Caco-2 (cell line): ENCODE data around the gene HNRNPA2B1. TPM values are rescaled to one million over a fixed set of nuclear protein-coding genes. Genes with fewer than 3 reads are reported as not detected.

Experiments used
- BruUV-seq: library from RNA; stranded (reverse); fragments of 400-500 nt; replicated peaks from 2 replicates; lab custom pipeline; 2021; lab: Mats Ljungman, UMichigan
- CTCF ChIA-PET: fragments of 300-600 bp; sonication (Branson Sonifier 250); formaldehyde crosslinking; loops from one replicate; lab custom pipeline; 2022; ENCODE audit warnings: antibody characterized with exemption; lab: Charles Lee
- POLR2A ChIA-PET: fragments of 300-600 bp; sonication (Branson Sonifier 250); formaldehyde crosslinking; loops from one replicate; lab custom pipeline; 2022; ENCODE audit warnings: antibody characterized with exemption; lab: Charles Lee
- DNase-seq, 2 experiments: peaks; one replicate each; pipeline versions ENCODE4 v3.0.0 to v3.0.0-alpha.2; 2020 to 2022
- H3K27me3 ChIP-seq: replicated peaks from 2 replicates; pipeline ENCODE4 v1.6.0; 2011; ENCODE audit warnings: low read length; ENCODE audit not compliant: control insufficient read depth, insufficient read depth
- H3K36me3 ChIP-seq: 2 replicates; pipeline ENCODE4 v1.5.1; 2011; ENCODE audit warnings: low read length; ENCODE audit not compliant: control insufficient read depth, insufficient read depth
- H3K4me1 ChIP-seq: fragments of 250-450 bp; sonication (Bioruptor Pico); 2 replicates; pipeline ENCODE4 v1.5.1; 2020; ENCODE audit warnings: mild to moderate bottlenecking
- H3K4me3 ChIP-seq: 2 replicates; pipeline ENCODE4 v1.5.1; 2011; ENCODE audit warnings: low read depth, mild to moderate bottlenecking, control low read depth, low read length
- H3K9me3 ChIP-seq: fragments of 250-450 bp; sonication (Bioruptor Pico); 2 replicates; pipeline ENCODE4 v1.5.1; 2020; ENCODE audit warnings: mild to moderate bottlenecking, moderate library complexity
- H3K27ac Mint-ChIP-seq: one replicate; pipeline ENCODE4 v1.8.0; 2022; ENCODE audit warnings: mixed read lengths; ENCODE audit not compliant: unreplicated experiment
- H3K27me3 Mint-ChIP-seq: one replicate; pipeline ENCODE4 v1.8.0; 2022; ENCODE audit warnings: mixed read lengths; ENCODE audit not compliant: insufficient read depth, unreplicated experiment
- H3K36me3 Mint-ChIP-seq: one replicate; pipeline ENCODE4 v1.8.0; 2022; ENCODE audit warnings: mild to moderate bottlenecking, mixed read lengths; ENCODE audit not compliant: insufficient read depth, unreplicated experiment
- H3K4me1 Mint-ChIP-seq: one replicate; pipeline ENCODE4 v1.8.0; 2022; ENCODE audit warnings: low read depth, mixed read lengths; ENCODE audit not compliant: unreplicated experiment
- H3K4me3 Mint-ChIP-seq: one replicate; pipeline ENCODE4 v1.8.0; 2022; ENCODE audit warnings: mild to moderate bottlenecking, moderate library complexity, mixed read lengths; ENCODE audit not compliant: unreplicated experiment
- H3K9me3 Mint-ChIP-seq: one replicate; pipeline ENCODE4 v1.8.0; 2022; ENCODE audit warnings: mixed read lengths; ENCODE audit not compliant: unreplicated experiment
- intact Hi-C: fragments of 100-400 bp; cut with micrococcal nuclease; formaldehyde crosslinking; loops from one replicate; pipeline ENCODE4 v1.10.0; 2022; ENCODE audit not compliant: unreplicated experiment
- total RNA-seq: library from RNA; stranded (reverse); gene quantifications from 2 replicates; pipeline ENCODE4 v1.2.3, GENCODE V29; 2022
- TF ChIP-seq, protein P1 (sequence below), 2 experiments: fragments of 200-600 bp in 1 of 2; IDR thresholded peaks; 1 replicate in 1 of 2; 2 replicates in 1 of 2; pipeline versions ENCODE4 v1.5.1 to v1.8.0; 2011 to 2022; ENCODE audit warnings: antibody characterized with exemption in 1 of 2, control low read depth in 1 of 2, inconsistent platforms in 1 of 2, low read depth in 1 of 2, low read length in 1 of 2, mild to moderate bottlenecking in 1 of 2, moderate library complexity in 1 of 2; ENCODE audit not compliant: insufficient read depth in 1 of 2, severe bottlenecking in 1 of 2, unreplicated experiment in 1 of 2

HNRNPA2B1 gene
- total RNA-seq, 1 experiment from 2014 or later = 799 TPM

DNA sequence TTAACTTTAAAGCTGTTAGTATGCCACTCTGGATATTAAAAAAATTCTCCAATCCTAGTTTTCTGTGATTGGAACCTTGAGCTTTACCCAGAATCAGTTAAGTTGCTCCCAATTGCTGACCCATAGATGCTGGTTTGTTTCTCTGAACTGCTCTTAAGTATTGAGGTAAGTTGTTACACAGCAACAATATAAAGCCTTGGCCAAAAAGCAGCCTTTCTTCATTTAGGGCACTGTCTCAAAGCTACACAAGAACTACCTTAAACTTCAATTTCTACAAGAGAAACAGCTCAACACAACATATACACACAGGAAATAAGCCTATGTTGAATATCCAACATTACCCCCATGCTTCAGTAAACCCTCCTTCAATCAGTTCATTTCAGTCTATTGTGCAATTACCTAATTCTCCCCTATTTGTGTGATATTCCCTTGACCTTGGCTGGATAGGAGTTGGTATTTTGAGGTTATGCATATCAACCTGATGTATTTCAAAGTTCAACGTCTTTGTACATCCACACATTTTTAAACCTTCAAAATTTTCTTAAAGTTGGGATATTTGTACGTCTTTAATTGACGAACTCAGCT, 11.5 kb downstream of the HNRNPA2B1 start:
- TF ChIP-seq, protein P1, sequence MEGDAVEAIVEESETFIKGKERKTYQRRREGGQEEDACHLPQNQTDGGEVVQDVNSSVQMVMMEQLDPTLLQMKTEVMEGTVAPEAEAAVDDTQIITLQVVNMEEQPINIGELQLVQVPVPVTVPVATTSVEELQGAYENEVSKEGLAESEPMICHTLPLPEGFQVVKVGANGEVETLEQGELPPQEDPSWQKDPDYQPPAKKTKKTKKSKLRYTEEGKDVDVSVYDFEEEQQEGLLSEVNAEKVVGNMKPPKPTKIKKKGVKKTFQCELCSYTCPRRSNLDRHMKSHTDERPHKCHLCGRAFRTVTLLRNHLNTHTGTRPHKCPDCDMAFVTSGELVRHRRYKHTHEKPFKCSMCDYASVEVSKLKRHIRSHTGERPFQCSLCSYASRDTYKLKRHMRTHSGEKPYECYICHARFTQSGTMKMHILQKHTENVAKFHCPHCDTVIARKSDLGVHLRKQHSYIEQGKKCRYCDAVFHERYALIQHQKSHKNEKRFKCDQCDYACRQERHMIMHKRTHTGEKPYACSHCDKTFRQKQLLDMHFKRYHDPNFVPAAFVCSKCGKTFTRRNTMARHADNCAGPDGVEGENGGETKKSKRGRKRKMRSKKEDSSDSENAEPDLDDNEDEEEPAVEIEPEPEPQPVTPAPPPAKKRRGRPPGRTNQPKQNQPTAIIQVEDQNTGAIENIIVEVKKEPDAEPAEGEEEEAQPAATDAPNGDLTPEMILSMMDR (IDR thresholded peaks at IDR 0.05; ENCODE audit: insufficient read depth in 1 of 2, low read depth in 1 of 2, low read length in 1 of 2, severe bottlenecking in 1 of 2, unreplicated experiment in 1 of 2) = no peak
- DNase-seq = no peak
- CTCF ChIA-PET = interaction anchor here (1.3 kb wide), 1 partner anchor 37 kb away, joined by 3 read pairs; the partner anchor contains the start of gene NFE2L3
- Histone ChIP-seq H3K9me3 (no peaks in the 10 kb centered on the region), H3K27me3 (no peaks in the 10 kb centered on the region), H3K36me3 (peaks cover 5% of the 10 kb centered on the region; the same call in 1 of the 2 replicates), H3K4me1 (peaks cover 7% of the 10 kb centered on the region), H3K4me3 (no peak overlapping the region)
- peaks cover 100% of the 10 kb centered on the region for H3K36me3 Mint-ChIP-seq
- intact Hi-C loops = loop anchor here (2.0 to 10.0 kb wide), 3 partner anchors 98 to 297 kb away; no protein-coding TSS in a partner anchor
- peak overlapping the region; percentile 15 for H3K27ac Mint-ChIP-seq
- BruUV-seq = no TSS peak
- H3K4me1 Mint-ChIP-seq = peaks cover 33% of the 10 kb centered on the region
- H3K9me3 Mint-ChIP-seq = no peaks in the 10 kb centered on the region
- H3K27me3 Mint-ChIP-seq = no peaks in the 10 kb centered on the region
- POLR2A ChIA-PET = interaction anchor here (0.5 to 1.6 kb wide), 3 partner anchors 13 to 1453 kb away, joined by 3 to 7 read pairs (median 6); partner anchors contain the start of gene CBX3
- H3K4me3 Mint-ChIP-seq = no peak overlapping the region

DNA sequence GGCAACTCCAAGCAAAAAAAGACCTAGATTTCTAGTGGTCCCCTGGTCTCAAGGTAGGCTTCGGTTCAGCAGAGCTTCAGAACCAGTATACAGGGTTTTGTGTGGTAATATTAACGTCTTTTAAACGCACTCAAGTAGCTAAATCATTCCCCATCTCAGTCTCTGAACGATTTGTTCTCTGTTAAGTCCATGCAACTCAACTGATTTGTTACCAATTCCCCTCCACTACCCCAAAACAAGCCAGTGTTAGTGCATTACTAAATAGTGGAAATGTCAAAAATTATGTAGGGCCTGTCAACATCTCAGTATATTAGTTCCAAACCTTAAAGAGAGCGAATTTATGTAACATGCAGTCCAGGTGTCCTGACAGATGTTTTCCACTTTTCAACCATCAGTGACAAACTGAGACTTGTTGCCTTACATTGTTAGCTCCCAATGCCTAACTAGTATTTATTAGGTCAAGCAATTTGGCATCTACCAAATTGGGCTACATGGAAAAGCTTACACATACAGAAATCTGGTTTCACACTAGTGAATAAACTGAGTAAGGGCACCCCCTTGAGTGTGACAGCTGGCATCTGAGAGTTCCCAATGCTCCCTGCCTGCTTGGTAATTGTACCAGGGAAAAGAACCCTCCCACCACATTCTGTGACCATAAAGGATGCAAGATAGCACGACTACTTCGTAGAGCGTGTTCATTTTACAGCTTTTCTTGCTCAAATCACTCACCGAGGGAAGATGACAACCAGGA, 12.2 kb downstream of the HNRNPA2B1 start:
- no peak overlapping the region for H3K4me3 ChIP-seq
- intact Hi-C loops = loop anchor here (2.0 to 10.0 kb wide), 3 partner anchors 98 to 296 kb away; no protein-coding TSS in a partner anchor
- H3K9me3 Mint-ChIP-seq = no peaks in the 10 kb centered on the region
- peaks cover 34% of the 10 kb centered on the region for H3K4me1 Mint-ChIP-seq
- no peak for DNase-seq
- no TSS peak for BruUV-seq
- peak overlapping the region; percentile 15 for H3K27ac Mint-ChIP-seq
- ChIA-PET CTCF (interaction anchor here (1.3 kb wide), 1 partner anchor 36 kb away, joined by 3 read pairs; the partner anchor contains the start of gene NFE2L3), POLR2A (interaction anchor here (1.6 kb wide), 1 partner anchor 13 kb away, joined by 6 read pairs; the partner anchor contains the start of gene CBX3)
- H3K27me3 Mint-ChIP-seq = no peaks in the 10 kb centered on the region
- no peaks in the 10 kb centered on the region for H3K27me3 ChIP-seq
- H3K9me3 ChIP-seq = no peaks in the 10 kb centered on the region
- 0 out of 2 replicates have a peak, but pooled peaks cover 7% of the 10 kb centered on the region for H3K4me1 ChIP-seq
- peaks cover 100% of the 10 kb centered on the region for H3K36me3 Mint-ChIP-seq
- H3K4me3 Mint-ChIP-seq = no peak overlapping the region
- TF ChIP-seq, protein P1 (IDR thresholded peaks at IDR 0.05; ENCODE audit: insufficient read depth in 1 of 2, low read depth in 1 of 2, low read length in 1 of 2, severe bottlenecking in 1 of 2, unreplicated experiment in 1 of 2) = no peak
- peaks cover 5% of the 10 kb centered on the region; the same call in 1 of the 2 replicates for H3K36me3 ChIP-seq
